ENCODE results near the gene MGST1.

DNA sequence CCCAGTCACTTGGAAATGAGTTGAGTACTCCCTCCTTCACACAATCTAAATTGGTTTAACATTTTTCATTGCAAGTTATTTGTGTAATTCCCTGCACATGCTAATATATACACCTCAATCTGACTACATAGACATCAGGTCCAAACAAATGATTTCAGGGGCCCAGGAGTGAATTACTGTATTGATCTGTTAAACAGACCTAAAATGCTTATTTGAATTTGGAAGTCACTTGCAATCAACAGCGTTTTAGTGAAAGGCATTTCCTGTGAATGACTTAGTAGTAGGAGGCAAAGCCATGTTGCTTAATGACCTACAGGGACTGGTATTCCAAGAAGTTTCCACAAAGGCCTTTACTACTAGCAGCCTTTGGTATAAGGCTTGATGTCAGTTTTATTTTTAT lies 47.3 kb upstream of the MGST1 start:
- no peak for TF ChIP-seq CTCF (IDR thresholded peaks at IDR 0.05)
- no peak for TF ChIP-seq ZFX (IDR thresholded peaks at IDR 0.05; ENCODE audit: borderline replicate concordance)

Data from 22Rv1 (cell line).